HG03571 (cell line): Measurements from ENCODE around the gene CCNYL1.
"Not testable (repeated sequence)": the region's sequence is repeated elsewhere in the genome, so short reads cannot be mapped to it uniquely, and the experiment has no call there.

Source experiments
- ATAC-seq: cut with Tn5 transposase; IDR thresholded peaks from one replicate; pipeline ENCODE4 v1.9.1; 2021; ENCODE audit not compliant: unreplicated experiment

The CCNYL1 gene

GRCh38 chr2:207696911-207697310 lies 14.5 kb upstream of the CCNYL1 start:
- ATAC-seq, result not testable (repeated sequence)

- no peak for ATAC-seq
Measured at GRCh38 chr2:207697411-207697810, 14.0 kb upstream of the CCNYL1 start.

- no peak for ATAC-seq
Measured at GRCh38 chr2:207698301-207698700, 13.1 kb upstream of the CCNYL1 start.

GRCh38 chr2:207704078-207704477 lies 7.4 kb upstream of the CCNYL1 start:
- ATAC-seq, result no peak

GRCh38 chr2:207704671-207705070 lies 6.8 kb upstream of the CCNYL1 start:
- ATAC-seq, result no peak

GRCh38 chr2:207706936-207707860 lies 4.2 kb upstream of the CCNYL1 start:
- no peak for ATAC-seq

GRCh38 chr2:207711750-207712530 lies 500 bp downstream of the CCNYL1 start:
- peak; percentile 29 for ATAC-seq

- ATAC-seq, result no peak
Measured at GRCh38 chr2:207716056-207716455, 4.6 kb downstream of the CCNYL1 start.

GRCh38 chr2:207718521-207718920 lies 7.1 kb downstream of the CCNYL1 start:
- no peak for ATAC-seq

GRCh38 chr2:207719008-207719407 lies 7.6 kb downstream of the CCNYL1 start:
- ATAC-seq, result no peak

GRCh38 chr2:207719655-207720054 lies 8.2 kb downstream of the CCNYL1 start:
- not testable (repeated sequence) for ATAC-seq

GRCh38 chr2:207720517-207721187 lies 9.2 kb downstream of the CCNYL1 start:
- no peak for ATAC-seq

GRCh38 chr2:207722773-207723424 lies 11.5 kb downstream of the CCNYL1 start:
- no peak for ATAC-seq

- not testable (repeated sequence) for ATAC-seq
Measured at GRCh38 chr2:207723425-207723787, 12.0 kb downstream of the CCNYL1 start.

- ATAC-seq, result peak; percentile 74
Measured at GRCh38 chr2:207724113-207724512, 12.7 kb downstream of the CCNYL1 start.

- ATAC-seq, result no peak
Measured at GRCh38 chr2:207725873-207726578, 14.6 kb downstream of the CCNYL1 start.

- no peak for ATAC-seq
Measured at GRCh38 chr2:207727261-207727660, 15.8 kb downstream of the CCNYL1 start.

- ATAC-seq, result no peak
Measured at GRCh38 chr2:207729465-207729998, 18.1 kb downstream of the CCNYL1 start.

- no peak for ATAC-seq
Measured at GRCh38 chr2:207731138-207731537, 19.7 kb downstream of the CCNYL1 start.
